GM23248 (cell line): ENCODE results near the gene PAQR6.

Experiments
- EZH2 ChIP-seq: fragments of 200-600 bp; sonication (generic); IDR thresholded peaks from 2 replicates; pipeline ENCODE4 v1.6.1; 2018; ENCODE audit warnings: antibody characterized with exemption, mild to moderate bottlenecking; ENCODE audit not compliant: insufficient read depth, poor library complexity, severe bottlenecking
- EZH2phosphoT487 ChIP-seq: fragments of 200-600 bp; sonication (generic); IDR thresholded peaks from 2 replicates; pipeline ENCODE4 v1.6.1; 2018; ENCODE audit warnings: antibody characterized with exemption, moderate library complexity, mild to moderate bottlenecking, low read depth; ENCODE audit not compliant: insufficient read depth

DNA sequence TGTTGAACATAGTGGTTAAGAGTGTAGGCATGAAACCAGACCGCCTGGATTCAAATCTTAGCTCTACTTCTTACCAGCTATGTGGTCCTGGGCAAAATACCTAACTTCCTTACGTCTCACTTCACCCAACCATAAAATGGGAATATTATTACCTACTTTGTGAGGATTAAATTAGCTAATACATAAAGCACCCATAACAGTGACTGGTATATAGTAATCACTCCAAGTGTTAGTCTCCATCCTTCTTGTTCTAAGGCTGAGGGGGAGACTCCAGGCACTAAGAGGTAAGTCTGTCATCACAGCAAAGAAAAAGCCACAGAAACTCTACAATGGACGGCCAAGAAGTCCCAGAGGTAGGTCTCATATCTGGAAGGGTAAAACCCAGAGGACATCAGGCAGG lies 32.0 kb upstream of the PAQR6 start:
- TF ChIP-seq EZH2 (no peak), EZH2phosphoT487 (no peak)
